ENCODE data around the gene ALCAM. TPM values are rescaled to one million over a fixed set of nuclear protein-coding genes. Genes with fewer than 3 reads are reported as not detected.

The ALCAM gene
- total RNA-seq, 1 donor from 2014 or later: 28.6 TPM

DNA sequence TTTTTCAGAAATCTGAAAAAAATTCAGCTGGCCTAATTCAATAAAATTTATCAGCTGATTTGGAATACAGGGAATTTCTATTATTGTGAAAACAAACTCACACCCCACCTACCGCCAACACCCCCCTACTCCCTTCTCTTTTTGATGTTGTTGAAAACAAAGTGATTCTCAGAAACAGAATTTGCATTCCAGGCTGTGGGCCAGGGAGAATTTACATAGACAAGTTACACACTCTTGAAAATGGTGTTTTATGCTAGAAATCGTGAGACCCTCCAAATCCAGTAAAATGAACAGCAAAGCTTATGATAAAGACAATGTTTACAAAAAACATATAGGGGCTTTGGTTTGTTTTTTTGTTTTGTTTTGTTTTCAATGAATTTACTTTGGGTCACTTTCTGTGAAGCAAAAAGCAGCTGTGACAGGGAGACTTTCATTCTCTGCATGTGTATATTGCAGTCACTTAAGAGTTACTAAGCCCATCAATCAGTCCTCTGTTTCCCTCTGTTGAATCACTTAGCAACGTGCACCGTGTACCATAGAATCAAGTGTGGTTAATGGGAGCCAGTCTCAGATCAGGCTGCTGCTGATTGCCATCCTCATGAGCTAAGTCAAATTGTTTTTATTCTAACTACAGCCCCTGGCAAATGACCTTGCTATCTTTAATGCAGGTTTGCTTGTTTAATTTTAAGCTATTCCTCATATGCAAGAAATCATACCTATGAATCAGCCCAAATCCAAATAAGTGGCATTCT, 159.8 kb downstream of the ALCAM start:
- no peak for DNase-seq (ENCODE audit: low spot score, unreplicated experiment)
- TF ChIP-seq, protein P1, sequence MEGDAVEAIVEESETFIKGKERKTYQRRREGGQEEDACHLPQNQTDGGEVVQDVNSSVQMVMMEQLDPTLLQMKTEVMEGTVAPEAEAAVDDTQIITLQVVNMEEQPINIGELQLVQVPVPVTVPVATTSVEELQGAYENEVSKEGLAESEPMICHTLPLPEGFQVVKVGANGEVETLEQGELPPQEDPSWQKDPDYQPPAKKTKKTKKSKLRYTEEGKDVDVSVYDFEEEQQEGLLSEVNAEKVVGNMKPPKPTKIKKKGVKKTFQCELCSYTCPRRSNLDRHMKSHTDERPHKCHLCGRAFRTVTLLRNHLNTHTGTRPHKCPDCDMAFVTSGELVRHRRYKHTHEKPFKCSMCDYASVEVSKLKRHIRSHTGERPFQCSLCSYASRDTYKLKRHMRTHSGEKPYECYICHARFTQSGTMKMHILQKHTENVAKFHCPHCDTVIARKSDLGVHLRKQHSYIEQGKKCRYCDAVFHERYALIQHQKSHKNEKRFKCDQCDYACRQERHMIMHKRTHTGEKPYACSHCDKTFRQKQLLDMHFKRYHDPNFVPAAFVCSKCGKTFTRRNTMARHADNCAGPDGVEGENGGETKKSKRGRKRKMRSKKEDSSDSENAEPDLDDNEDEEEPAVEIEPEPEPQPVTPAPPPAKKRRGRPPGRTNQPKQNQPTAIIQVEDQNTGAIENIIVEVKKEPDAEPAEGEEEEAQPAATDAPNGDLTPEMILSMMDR (IDR thresholded peaks at IDR 0.05; ENCODE audit: unreplicated experiment): no peak
- H3K4me3 Mint-ChIP-seq (ENCODE audit: low read depth): no peak overlapping the region
- peaks cover 1% of the 10 kb centered on the region for H3K4me1 Mint-ChIP-seq (ENCODE audit: low read depth)
- H3K27me3 Mint-ChIP-seq: no peaks in the 10 kb centered on the region
- no peaks in the 10 kb centered on the region for H3K36me3 Mint-ChIP-seq (ENCODE audit: insufficient read depth)
- H3K27ac Mint-ChIP-seq: no peak overlapping the region
- no peaks in the 10 kb centered on the region for H3K9me3 Mint-ChIP-seq (ENCODE audit: low read depth)

- Mint-ChIP-seq H3K4me3 (ENCODE audit: low read depth) (no peak overlapping the region), H3K4me1 (ENCODE audit: low read depth) (peaks cover 1% of the 10 kb centered on the region), H3K27ac (no peak overlapping the region), H3K9me3 (ENCODE audit: low read depth) (no peaks in the 10 kb centered on the region), H3K27me3 (no peaks in the 10 kb centered on the region), H3K36me3 (ENCODE audit: insufficient read depth) (no peaks in the 10 kb centered on the region)
- TF ChIP-seq, protein P1 (IDR thresholded peaks at IDR 0.05; ENCODE audit: unreplicated experiment): no peak
- DNase-seq (ENCODE audit: low spot score, unreplicated experiment): no peak
These were observed 160.8 kb downstream of the ALCAM start for GRCh38 chr3:105527535-105527934.

DNA sequence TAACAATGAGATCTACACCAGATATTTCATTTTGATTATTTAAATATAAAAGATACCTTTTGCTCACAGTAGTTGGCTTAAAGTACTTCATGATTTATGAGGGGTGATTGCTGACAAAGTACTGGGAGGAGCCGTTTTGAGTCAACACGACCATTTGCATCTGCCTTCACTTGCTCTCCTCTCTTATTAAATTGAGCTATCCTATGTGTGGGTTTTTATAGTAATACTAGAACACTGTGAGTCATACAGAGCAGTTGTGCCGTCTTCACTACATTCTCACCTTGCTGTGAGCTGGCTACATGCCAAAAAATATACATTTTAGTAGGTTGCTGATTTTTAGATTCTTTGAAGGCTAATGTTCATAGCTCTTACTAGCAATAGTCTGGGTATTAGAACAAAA, 161.2 kb downstream of the ALCAM start:
- H3K36me3 Mint-ChIP-seq (ENCODE audit: insufficient read depth): no peaks in the 10 kb centered on the region

DNA sequence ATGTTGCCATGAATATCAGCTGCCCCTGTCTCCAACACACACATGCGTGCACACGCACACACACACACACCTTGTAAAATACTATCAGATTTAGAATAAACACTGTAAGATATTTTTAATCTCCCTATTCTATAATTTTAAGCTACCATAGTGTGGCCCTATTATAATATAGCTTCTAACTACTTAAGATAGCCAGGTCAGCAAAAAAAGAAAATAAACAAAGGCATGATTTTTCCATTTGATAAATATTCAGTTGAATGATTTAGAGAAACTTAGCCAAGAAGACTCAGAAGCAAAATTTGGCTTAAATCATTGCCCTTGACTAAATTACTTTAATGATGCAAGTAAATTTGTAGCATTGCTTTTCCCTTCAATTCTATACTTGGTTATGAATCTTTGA, 162.2 kb downstream of the ALCAM start:
- Mint-ChIP-seq H3K27ac (no peak overlapping the region), H3K36me3 (ENCODE audit: insufficient read depth) (no peaks in the 10 kb centered on the region), H3K27me3 (no peaks in the 10 kb centered on the region), H3K9me3 (ENCODE audit: low read depth) (no peaks in the 10 kb centered on the region), H3K4me3 (ENCODE audit: low read depth) (no peak overlapping the region), H3K4me1 (ENCODE audit: low read depth) (peaks cover 1% of the 10 kb centered on the region)
- TF ChIP-seq, protein P1 (IDR thresholded peaks at IDR 0.05; ENCODE audit: unreplicated experiment): no peak
- no peak for DNase-seq (ENCODE audit: low spot score, unreplicated experiment)

More for the DNA sequence above, 161.2 kb downstream of the ALCAM start:
- H3K4me3 Mint-ChIP-seq (ENCODE audit: low read depth): no peak overlapping the region
- no peak overlapping the region for H3K27ac Mint-ChIP-seq
- no peaks in the 10 kb centered on the region for H3K9me3 Mint-ChIP-seq (ENCODE audit: low read depth)
- TF ChIP-seq, protein P1 (IDR thresholded peaks at IDR 0.05; ENCODE audit: unreplicated experiment): no peak
- peaks cover 1% of the 10 kb centered on the region for H3K4me1 Mint-ChIP-seq (ENCODE audit: low read depth)
- no peak for DNase-seq (ENCODE audit: low spot score, unreplicated experiment)
- no peaks in the 10 kb centered on the region for H3K27me3 Mint-ChIP-seq

DNA sequence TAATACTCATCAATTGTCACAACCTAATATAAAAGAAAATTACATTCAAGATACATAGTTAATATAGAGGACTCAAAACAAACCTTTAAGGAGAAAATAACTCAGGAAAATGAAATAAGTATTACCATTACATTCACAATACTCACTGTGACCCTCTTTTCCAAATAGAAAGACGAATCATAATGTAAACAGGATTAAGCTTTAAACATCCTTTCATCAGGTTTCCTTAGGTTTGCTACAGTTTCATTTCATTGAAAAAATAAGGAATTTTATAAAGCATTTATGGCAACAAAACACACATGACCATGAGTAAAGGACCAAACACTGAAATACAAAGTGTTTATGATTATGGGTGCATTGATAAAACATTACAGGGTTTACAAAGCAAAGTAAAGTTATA, 162.7 kb downstream of the ALCAM start:
- no peaks in the 10 kb centered on the region for H3K36me3 Mint-ChIP-seq (ENCODE audit: insufficient read depth)
- H3K27ac Mint-ChIP-seq: no peak overlapping the region
- peaks cover 1% of the 10 kb centered on the region for H3K4me1 Mint-ChIP-seq (ENCODE audit: low read depth)
- H3K9me3 Mint-ChIP-seq (ENCODE audit: low read depth): no peaks in the 10 kb centered on the region
- TF ChIP-seq, protein P1 (IDR thresholded peaks at IDR 0.05; ENCODE audit: unreplicated experiment): no peak
- DNase-seq (ENCODE audit: low spot score, unreplicated experiment): no peak
- H3K4me3 Mint-ChIP-seq (ENCODE audit: low read depth): no peak overlapping the region
- H3K27me3 Mint-ChIP-seq: no peaks in the 10 kb centered on the region
